H9 (cell line): ENCODE measurements around the gene DCHS1. TPM values are rescaled to one million over a fixed set of nuclear protein-coding genes. Genes with fewer than 3 reads are reported as not detected.

Experiments
- DNase-seq: peaks from one replicate; pipeline ENCODE4 v3.0.0-alpha.2; 2017
- H2AFZ ChIP-seq: one replicate; pipeline ENCODE4 v1.6.1; 2013; ENCODE audit warnings: mild to moderate bottlenecking, low read length, control low read depth, moderate library complexity
- H2AK5ac ChIP-seq: 2 replicates; pipeline ENCODE4 v1.6.1; 2013; ENCODE audit warnings: low read length, control low read depth, mixed read lengths; ENCODE audit not compliant: insufficient read length
- H2BK120ac ChIP-seq: one replicate; pipeline ENCODE4 v1.6.1; 2013; ENCODE audit warnings: low read depth, mild to moderate bottlenecking, low read length, control low read depth, inconsistent platforms; ENCODE audit not compliant: poor library complexity, severe bottlenecking
- H2BK12ac ChIP-seq: 2 replicates; pipeline ENCODE4 v1.6.1; 2013; ENCODE audit warnings: low read length, control low read depth, mixed read lengths, low read depth; ENCODE audit not compliant: insufficient read length
- H2BK15ac ChIP-seq: 2 replicates; pipeline ENCODE4 v1.6.1; 2013; ENCODE audit warnings: low read depth, low read length, control low read depth
- H2BK20ac ChIP-seq: one replicate; pipeline ENCODE4 v1.6.1; 2013; ENCODE audit warnings: low read depth, mild to moderate bottlenecking, low read length, control low read depth, inconsistent platforms; ENCODE audit not compliant: poor library complexity, severe bottlenecking
- H2BK5ac ChIP-seq: 2 replicates; pipeline ENCODE4 v1.6.1; 2013; ENCODE audit warnings: low read length, control low read depth, mixed read lengths; ENCODE audit not compliant: insufficient read length
- H3K14ac ChIP-seq: 2 replicates; pipeline ENCODE4 v1.6.1; 2013; ENCODE audit warnings: low read length, control low read depth; ENCODE audit not compliant: insufficient read depth
- H3K18ac ChIP-seq: 2 replicates; pipeline ENCODE4 v1.6.1; 2013; ENCODE audit warnings: low read depth, mild to moderate bottlenecking, mixed read lengths, low read length, control low read depth; ENCODE audit not compliant: insufficient read length
- H3K23ac ChIP-seq: 2 replicates; pipeline ENCODE4 v1.6.1; 2013; ENCODE audit warnings: low read length, control low read depth, mixed read lengths, low read depth; ENCODE audit not compliant: insufficient read length
- H3K23me2 ChIP-seq: 2 replicates; pipeline ENCODE4 v1.6.1; 2013; ENCODE audit warnings: low read depth, mild to moderate bottlenecking, mixed read lengths, low read length, control low read depth; ENCODE audit not compliant: insufficient read length, poor library complexity, severe bottlenecking
- H3K27ac ChIP-seq: 2 replicates; pipeline ENCODE4 v1.5.1; 2013; ENCODE audit warnings: low read length, control low read depth, mixed read lengths, low read depth; ENCODE audit not compliant: insufficient read length
- H3K27me3 ChIP-seq: 2 replicates; pipeline ENCODE4 v1.6.1; 2013; ENCODE audit warnings: low read length, control low read depth, inconsistent platforms; ENCODE audit not compliant: insufficient read depth
- H3K4ac ChIP-seq: 2 replicates; pipeline ENCODE4 v1.6.1; 2013; ENCODE audit warnings: low read depth, mild to moderate bottlenecking, control low read depth, inconsistent platforms, low read length, moderate library complexity
- H3K4me1 ChIP-seq: 2 replicates; pipeline ENCODE4 v1.6.1; 2013; ENCODE audit warnings: low read length, control low read depth, inconsistent platforms; ENCODE audit not compliant: insufficient read depth
- H3K4me2 ChIP-seq: 2 replicates; pipeline ENCODE4 v1.6.1; 2013; ENCODE audit warnings: low read length, control low read depth, mixed read lengths; ENCODE audit not compliant: insufficient read length, insufficient read depth
- H3K56ac ChIP-seq: 2 replicates; pipeline ENCODE4 v1.6.1; 2013; ENCODE audit warnings: low read depth, mild to moderate bottlenecking, mixed read lengths, low read length, control low read depth; ENCODE audit not compliant: insufficient read length
- H3K79me1 ChIP-seq: 2 replicates; pipeline ENCODE4 v1.6.1; 2013; ENCODE audit warnings: low read depth, mild to moderate bottlenecking, moderate library complexity, low read length, control low read depth, inconsistent platforms; ENCODE audit not compliant: insufficient read depth, poor library complexity, severe bottlenecking
- H3K79me2 ChIP-seq: 2 replicates; pipeline ENCODE4 v1.6.1; 2013; ENCODE audit warnings: low read length, control low read depth, inconsistent platforms; ENCODE audit not compliant: insufficient read depth
- H3K9ac ChIP-seq: 2 replicates; pipeline ENCODE4 v1.6.1; 2013; ENCODE audit warnings: low read length, control low read depth, mixed read lengths; ENCODE audit not compliant: insufficient read length; ENCODE audit errors: extremely low read depth
- H3K9me3 ChIP-seq: one replicate; pipeline ENCODE4 v1.6.1; 2013; ENCODE audit warnings: low read depth, low read length, inconsistent platforms; ENCODE audit not compliant: control insufficient read depth
- H3T11ph ChIP-seq: one replicate; pipeline ENCODE4 v1.6.1; 2013; ENCODE audit warnings: mild to moderate bottlenecking, low read length, control low read depth, inconsistent platforms
- H4K20me1 ChIP-seq: one replicate; pipeline ENCODE4 v1.6.1; 2013; ENCODE audit not compliant: control insufficient read depth, insufficient read length, insufficient read depth
- H4K5ac ChIP-seq: 2 replicates; pipeline ENCODE4 v1.6.1; 2013; ENCODE audit warnings: low read depth, mild to moderate bottlenecking, mixed read lengths, low read length, control low read depth; ENCODE audit not compliant: insufficient read length
- H4K8ac ChIP-seq: replicated peaks from 2 replicates; pipeline ENCODE4 v1.6.1; 2013; ENCODE audit warnings: low read length, control low read depth, mixed read lengths, low read depth; ENCODE audit not compliant: insufficient read length
- H4K91ac ChIP-seq: 2 replicates; pipeline ENCODE4 v1.6.1; 2013; ENCODE audit warnings: low read depth, mild to moderate bottlenecking, moderate library complexity, mixed read lengths, low read length, control low read depth; ENCODE audit not compliant: insufficient read length
- H3K27ac Mint-ChIP-seq, 3 experiments: 2 replicates in 2 of 3; 3 replicates in 1 of 3; pipeline ENCODE4 v1.8.0; 2020 to 2021; ENCODE audit warnings: mixed read lengths in 3 of 3, mild to moderate bottlenecking in 1 of 3, moderate library complexity in 1 of 3
- H3K27me3 Mint-ChIP-seq: 2 replicates; pipeline ENCODE4 v1.8.0; 2021; ENCODE audit warnings: low read depth, mild to moderate bottlenecking, moderate library complexity, mixed read lengths
- H3K36me3 Mint-ChIP-seq, 3 experiments: 2 replicates in 2 of 3; 3 replicates in 1 of 3; pipeline ENCODE4 v1.8.0; 2020 to 2021; ENCODE audit warnings: low read depth in 3 of 3, mixed read lengths in 3 of 3; ENCODE audit not compliant: insufficient read depth in 1 of 3
- H3K4me1 Mint-ChIP-seq, 2 experiments: 2 replicates each; pipeline ENCODE4 v1.8.0; 2020; ENCODE audit warnings: mixed read lengths in 2 of 2
- H3K4me3 Mint-ChIP-seq, 2 experiments: 2 replicates in 1 of 2; 3 replicates in 1 of 2; pipeline ENCODE4 v1.8.0; 2020 to 2021; ENCODE audit warnings: mild to moderate bottlenecking in 2 of 2, mixed read lengths in 2 of 2, moderate library complexity in 1 of 2
- H3K9me3 Mint-ChIP-seq, 2 experiments: 2 replicates in 1 of 2; 3 replicates in 1 of 2; pipeline ENCODE4 v1.8.0; 2020; ENCODE audit warnings: mild to moderate bottlenecking in 2 of 2, mixed read lengths in 2 of 2, moderate library complexity in 1 of 2
- CTCF ChIP-seq: fragments of 200-600 bp; sonication (generic); conservative IDR thresholded peaks from 3 replicates; pipeline ENCODE4 v1.8.0; 2021; ENCODE audit warnings: antibody characterized with exemption, mild to moderate bottlenecking
- WGBS: extraction: QIAGEN DNeasy Blood & Tissue Kit; methylation state at CpG from one replicate; pipeline ENCODE4 v1.1.7; 2013; ENCODE audit warnings: missing lambda C conversion rate, low lambda C conversion rate, mixed read lengths; ENCODE audit not compliant: insufficient read length; ENCODE audit errors: extremely low coverage; 5-methylcytosine and 5-hydroxymethylcytosine counted together
- total RNA-seq: library from RNA; stranded (reverse); gene quantifications from 2 replicates; pipeline ENCODE4 v1.2.1, GENCODE V29; 2021

DCHS1 gene
- total RNA-seq, 1 experiment from 2014 or later, result 12.5 TPM

- Histone ChIP-seq H3K14ac (no peak overlapping the region), H2BK20ac (no peak overlapping the region), H2AFZ (no peak overlapping the region), H3T11ph (no peak overlapping the region), H2BK12ac (no peak overlapping the region), H3K4me1 (no peaks in the 10 kb centered on the region), H3K4ac (no peak overlapping the region), H2AK5ac (no peak overlapping the region), H3K79me2 (no peaks in the 10 kb centered on the region), H3K27ac (no peak overlapping the region), H3K56ac (no peak overlapping the region), H2BK120ac (no peak overlapping the region), H2BK5ac (no peak overlapping the region), H3K9me3 (no peaks in the 10 kb centered on the region), H3K9ac (no peak overlapping the region), H3K18ac (no peak overlapping the region), H4K20me1 (no peaks in the 10 kb centered on the region), H3K27me3 (no peaks in the 10 kb centered on the region), H3K4me2 (no peak overlapping the region), H4K5ac (no peak overlapping the region), H4K8ac (no peak overlapping the region), H3K79me1 (no peaks in the 10 kb centered on the region), H3K23me2 (peaks cover 8% of the 10 kb centered on the region), H2BK15ac (no peak overlapping the region), H4K91ac (no peak overlapping the region), H3K23ac (no peak overlapping the region)
- H3K4me1 Mint-ChIP-seq, result no peaks in the 10 kb centered on the region; a peak in 2 of 4 replicates
- peaks cover 3 to 13% (median 10%) of the 10 kb centered on the region in 3 experiments for H3K36me3 Mint-ChIP-seq
- no peaks in the 10 kb centered on the region for H3K27me3 Mint-ChIP-seq
- WGBS, result no CpG with 5 or more reads among the region's 1 CpG
- H3K9me3 Mint-ChIP-seq, result no peaks in the 10 kb centered on the region
- H3K27ac Mint-ChIP-seq, result no peak overlapping the region
- DNase-seq, result no peak
- TF ChIP-seq CTCF, result no peak
- H3K4me3 Mint-ChIP-seq, result no peak overlapping the region
Measured at GRCh38 chr11:6620636-6621035, 35.0 kb downstream of the DCHS1 start.
